NT2/D1 (cell line): ENCODE results near the gene CP.

Experiments used
- SUZ12 ChIP-seq: IDR thresholded peaks from 2 replicates; pipeline ENCODE4 v1.6.1; 2011; ENCODE audit not compliant: insufficient read length, insufficient read depth; ENCODE audit errors: extremely low read depth
- ZNF274 ChIP-seq: IDR thresholded peaks from 2 replicates; pipeline ENCODE4 v1.6.1; 2011; ENCODE audit warnings: mild to moderate bottlenecking, low read depth, low read length

DNA sequence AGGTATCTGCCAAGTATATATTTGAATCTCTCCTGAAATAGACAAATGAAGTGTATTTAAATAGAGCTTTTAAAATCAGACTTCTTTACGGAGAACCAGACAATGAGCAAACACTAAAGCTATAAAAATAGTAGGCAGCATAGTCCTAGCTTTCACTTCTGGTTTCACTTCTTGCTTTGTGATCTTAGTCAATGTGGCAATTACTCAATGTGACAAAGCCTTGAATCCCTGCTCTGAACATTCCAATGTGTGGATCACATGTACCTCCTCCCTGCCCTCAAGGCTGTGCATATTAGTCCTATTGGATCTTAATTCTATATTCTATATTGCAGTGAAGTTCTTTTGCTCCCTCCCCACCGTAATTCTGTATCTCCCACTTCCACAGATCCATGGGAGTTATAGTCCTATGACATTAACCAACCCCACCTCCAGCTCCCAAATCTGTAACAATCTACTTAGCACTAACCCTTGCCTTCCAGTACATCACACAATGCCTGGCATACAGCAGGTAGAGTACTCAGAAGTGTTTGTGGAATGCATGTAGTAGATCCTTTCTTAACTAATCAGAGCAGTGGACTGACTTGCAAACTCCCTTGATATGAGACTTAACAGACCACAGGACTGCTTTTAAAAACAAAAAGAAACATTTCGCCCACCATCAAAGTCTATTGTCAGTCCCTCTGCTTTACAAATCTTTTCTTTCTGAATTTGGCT is 24.3 kb upstream of the CP start:
- TF ChIP-seq SUZ12: no peak
- TF ChIP-seq ZNF274: no peak
